SU-DHL-6 (cell line): Measurements from ENCODE around the gene TDP1.

Experiments used
- H2AFZ ChIP-seq: fragments of 200-600 bp; sonication (generic); 2 replicates; pipeline ENCODE4 v1.6.1; 2014; ENCODE audit warnings: low read depth, mild to moderate bottlenecking, moderate library complexity, mixed read lengths, antibody characterized with exemption, low read length; ENCODE audit not compliant: severe bottlenecking
- H3F3A ChIP-seq: fragments of 200-600 bp; shearing (Covaris generic); 2 replicates; pipeline ENCODE4 v1.6.0; 2016; ENCODE audit warnings: antibody characterized with exemption, mild to moderate bottlenecking; ENCODE audit not compliant: insufficient read depth
- H3K27ac ChIP-seq: fragments of 200-600 bp; sonication (generic); 2 replicates; pipeline ENCODE4 v1.5.1; 2016; ENCODE audit warnings: low read depth, mild to moderate bottlenecking, low read length, moderate library complexity, mixed read lengths
- H3K27me3 ChIP-seq: fragments of 200-600 bp; sonication (generic), shearing (Covaris generic); 2 replicates; pipeline ENCODE4 v1.6.0; 2014; ENCODE audit warnings: mild to moderate bottlenecking, low read length
- H3K36me3 ChIP-seq: fragments of 200-600 bp; sonication (generic); 2 replicates; pipeline ENCODE4 v1.6.1; 2014; ENCODE audit warnings: mild to moderate bottlenecking, low read length, mixed read lengths
- H3K4me2 ChIP-seq: fragments of 300-600, 200-600 bp; shearing (Covaris generic), sonication (generic); 2 replicates; pipeline ENCODE4 v1.6.0; 2014; ENCODE audit warnings: low read length, low read depth, mild to moderate bottlenecking; ENCODE audit not compliant: poor library complexity, severe bottlenecking
- H3K4me3 ChIP-seq: fragments of 200-600 bp; sonication (generic); 2 replicates; pipeline ENCODE4 v1.5.1; 2014; ENCODE audit warnings: antibody characterized with exemption, low read length, mild to moderate bottlenecking, mixed read lengths; ENCODE audit not compliant: insufficient read depth, poor library complexity, severe bottlenecking
- H3K79me2 ChIP-seq: fragments of 200-600 bp; sonication (generic); 2 replicates; pipeline ENCODE4 v1.6.1; 2014; ENCODE audit warnings: mild to moderate bottlenecking, low read length, moderate library complexity; ENCODE audit not compliant: insufficient read depth
- H3K9ac ChIP-seq: fragments of 200-600 bp; sonication (generic); 2 replicates; pipeline ENCODE4 v1.7.0; 2014; ENCODE audit warnings: mild to moderate bottlenecking, low read length
- H3K9me2 ChIP-seq: fragments of 200-600 bp; sonication (generic); replicated peaks from 2 replicates; pipeline ENCODE4 v1.6.1; 2014; ENCODE audit warnings: low read length; ENCODE audit not compliant: insufficient read depth
- H3K9me3 ChIP-seq: fragments of 200-600 bp; sonication (generic); 2 replicates; pipeline ENCODE4 v1.6.1; 2014; ENCODE audit warnings: low read length, mixed read lengths; ENCODE audit not compliant: insufficient read depth
- H4K20me1 ChIP-seq: fragments of 200-600 bp; sonication (generic); 2 replicates; pipeline ENCODE4 v1.6.1; 2014; ENCODE audit warnings: low read depth, mild to moderate bottlenecking, antibody characterized with exemption, low read length, moderate library complexity, mixed read lengths
- CTCF ChIP-seq: fragments of 200-600 bp; sonication (generic); IDR thresholded peaks from one replicate; pipeline ENCODE4 v1.5.1; 2017; ENCODE audit warnings: antibody characterized with exemption, mild to moderate bottlenecking, low read length, moderate library complexity; ENCODE audit not compliant: insufficient read depth, poor library complexity, severe bottlenecking
- EZH2phosphoT487 ChIP-seq: fragments of 200-600 bp; sonication (generic), shearing (Covaris generic); conservative IDR thresholded peaks from 2 replicates; pipeline ENCODE4 v1.6.1; 2018; ENCODE audit warnings: mild to moderate bottlenecking, antibody characterized with exemption, low read length, moderate library complexity, mixed read lengths

Gene TDP1

GRCh38 chr14:89926694-89927093 lies 29.0 kb upstream of the TDP1 start:
- Histone ChIP-seq H3K4me2 (no peak overlapping the region), H3K9ac (no peak overlapping the region), H3K27me3 (no peaks in the 10 kb centered on the region), H3K79me2 (no peaks in the 10 kb centered on the region), H3K27ac (no peak overlapping the region), H3F3A (no peaks in the 10 kb centered on the region), H3K36me3 (peaks cover 3% of the 10 kb centered on the region; the same call in 1 of the 2 replicates), H3K9me2 (no peaks in the 10 kb centered on the region), H3K4me3 (no peak overlapping the region), H2AFZ (no peak overlapping the region), H4K20me1 (no peaks in the 10 kb centered on the region), H3K9me3 (no peaks in the 10 kb centered on the region)
- TF ChIP-seq CTCF (no peak), EZH2phosphoT487 (no peak)

GRCh38 chr14:89927186-89927865 lies 28.4 kb upstream of the TDP1 start:
- H3K79me2 ChIP-seq = no peaks in the 10 kb centered on the region
- no peaks in the 10 kb centered on the region for H3F3A ChIP-seq
- no peak overlapping the region for H3K9ac ChIP-seq
- no peak overlapping the region for H3K4me2 ChIP-seq
- H3K27me3 ChIP-seq = no peaks in the 10 kb centered on the region
- no peak overlapping the region for H3K27ac ChIP-seq
- TF ChIP-seq EZH2phosphoT487 = no peak
- TF ChIP-seq CTCF = no peak
- no peaks in the 10 kb centered on the region for H3K9me2 ChIP-seq
- no peaks in the 10 kb centered on the region for H3K9me3 ChIP-seq
- H4K20me1 ChIP-seq = no peaks in the 10 kb centered on the region
- H3K36me3 ChIP-seq = peaks cover 3% of the 10 kb centered on the region; the same call in 1 of the 2 replicates
- H2AFZ ChIP-seq = no peak overlapping the region
- H3K4me3 ChIP-seq = no peak overlapping the region

- H3K9me2 ChIP-seq = no peaks in the 10 kb centered on the region
- TF ChIP-seq CTCF (no peak), EZH2phosphoT487 (no peak)
- H2AFZ ChIP-seq = no peak overlapping the region
- H3K27me3 ChIP-seq = no peaks in the 10 kb centered on the region
- H3K9ac ChIP-seq = no peak overlapping the region
- H3K36me3 ChIP-seq = peaks cover 3% of the 10 kb centered on the region; the same call in 1 of the 2 replicates
- H3K4me3 ChIP-seq = no peak overlapping the region
- no peaks in the 10 kb centered on the region for H4K20me1 ChIP-seq
- no peak overlapping the region for H3K27ac ChIP-seq
- H3K4me2 ChIP-seq = no peak overlapping the region
- no peaks in the 10 kb centered on the region for H3K79me2 ChIP-seq
- no peaks in the 10 kb centered on the region for H3K9me3 ChIP-seq
- H3F3A ChIP-seq = no peaks in the 10 kb centered on the region
Observed at GRCh38 chr14:89933002-89933401, 22.7 kb upstream of the TDP1 start.
